MCF 10A (cell line): ENCODE results near the gene PAIP1. TPM values are rescaled to one million over a fixed set of nuclear protein-coding genes. Genes with fewer than 3 reads are reported as not detected.

Experiments used
- BruUV-seq: library from RNA; stranded (reverse); fragments of 400-500 nt; replicated peaks from 2 replicates; lab custom pipeline; 2021; lab: Mats Ljungman, UMichigan
- CTCF ChIA-PET: fragments of 300-600 bp; sonication (Branson Sonifier 250); formaldehyde crosslinking; extraction: SDS; loops from one replicate; lab custom pipeline; 2021; ENCODE audit warnings: antibody characterized with exemption, inconsistent platforms; lab: Yijun Ruan, JAX
- POLR2A ChIA-PET: fragments of 300-600, 350-650 bp; sonication (Branson Sonifier 250); formaldehyde crosslinking; extraction: SDS; loops from one replicate; lab custom pipeline; 2020; ENCODE audit warnings: antibody characterized with exemption, inconsistent platforms; lab: Yijun Ruan, JAX
- DNase-seq: peaks from one replicate; pipeline ENCODE4 v3.0.0-alpha.2; 2018; ENCODE audit not compliant: unreplicated experiment
- H3K27ac Mint-ChIP-seq: one replicate; pipeline ENCODE4 v1.8.0; 2022; ENCODE audit warnings: mild to moderate bottlenecking, low read depth, mixed read lengths; ENCODE audit not compliant: unreplicated experiment
- H3K27me3 Mint-ChIP-seq: one replicate; pipeline ENCODE4 v1.8.0; 2022; ENCODE audit warnings: mixed read lengths; ENCODE audit not compliant: insufficient read depth, unreplicated experiment
- H3K36me3 Mint-ChIP-seq: one replicate; pipeline ENCODE4 v1.8.0; 2022; ENCODE audit warnings: mild to moderate bottlenecking, moderate library complexity, mixed read lengths; ENCODE audit not compliant: insufficient read depth, unreplicated experiment
- H3K4me1 Mint-ChIP-seq: one replicate; pipeline ENCODE4 v1.8.0; 2022; ENCODE audit warnings: mixed read lengths; ENCODE audit not compliant: insufficient read depth, unreplicated experiment
- H3K4me3 Mint-ChIP-seq: one replicate; pipeline ENCODE4 v1.8.0; 2022; ENCODE audit warnings: mild to moderate bottlenecking, moderate library complexity, mixed read lengths; ENCODE audit not compliant: unreplicated experiment
- H3K9me3 Mint-ChIP-seq: one replicate; pipeline ENCODE4 v1.8.0; 2022; ENCODE audit warnings: mixed read lengths; ENCODE audit not compliant: unreplicated experiment
- intact Hi-C: fragments of 100-400 bp; cut with micrococcal nuclease; formaldehyde crosslinking; loops from 2 replicates; pipeline ENCODE4 v1.14.1; 2022
- total RNA-seq: library from RNA; stranded (reverse); gene quantifications from 2 replicates; pipeline ENCODE4 v1.2.3, GENCODE V29; 2022
- TF ChIP-seq, protein P1 (sequence below): fragments of 200-600 bp; IDR thresholded peaks from one replicate; pipeline ENCODE4 v1.8.0; 2022; ENCODE audit warnings: antibody characterized with exemption, mild to moderate bottlenecking; ENCODE audit not compliant: unreplicated experiment

The PAIP1 gene
- total RNA-seq, 1 experiment from 2014 or later = 105 TPM

DNA sequence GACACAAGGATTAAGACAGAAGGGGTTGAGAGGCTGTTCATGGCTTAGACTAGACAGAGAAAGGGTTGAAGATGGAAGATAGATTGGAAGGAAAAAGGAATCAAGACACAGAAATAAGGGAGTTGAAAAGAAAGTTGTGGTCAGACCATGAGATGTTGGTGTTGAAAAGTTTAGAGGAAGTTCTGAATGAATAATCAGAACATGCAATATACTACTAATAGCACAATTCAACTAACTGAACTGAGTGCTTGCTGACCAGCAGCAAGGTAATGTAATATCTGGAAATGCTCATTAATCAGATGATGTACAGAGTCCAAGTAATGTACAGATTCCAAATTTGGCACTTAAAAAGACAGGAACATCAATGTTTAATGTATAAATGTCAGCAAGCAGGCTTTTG, 35.5 kb upstream of the PAIP1 start:
- ChIA-PET POLR2A (interaction anchor here (1.8 kb wide), 1 partner anchor 10 kb away, joined by 6 read pairs; the partner anchor contains the start of gene NNT), CTCF (no interaction called here)
- no peaks in the 10 kb centered on the region for H3K36me3 Mint-ChIP-seq
- no peak overlapping the region for H3K4me3 Mint-ChIP-seq
- no peak for DNase-seq
- H3K27me3 Mint-ChIP-seq = no peaks in the 10 kb centered on the region
- H3K9me3 Mint-ChIP-seq = no peaks in the 10 kb centered on the region
- H3K27ac Mint-ChIP-seq = no peak overlapping the region
- TF ChIP-seq, protein P1, sequence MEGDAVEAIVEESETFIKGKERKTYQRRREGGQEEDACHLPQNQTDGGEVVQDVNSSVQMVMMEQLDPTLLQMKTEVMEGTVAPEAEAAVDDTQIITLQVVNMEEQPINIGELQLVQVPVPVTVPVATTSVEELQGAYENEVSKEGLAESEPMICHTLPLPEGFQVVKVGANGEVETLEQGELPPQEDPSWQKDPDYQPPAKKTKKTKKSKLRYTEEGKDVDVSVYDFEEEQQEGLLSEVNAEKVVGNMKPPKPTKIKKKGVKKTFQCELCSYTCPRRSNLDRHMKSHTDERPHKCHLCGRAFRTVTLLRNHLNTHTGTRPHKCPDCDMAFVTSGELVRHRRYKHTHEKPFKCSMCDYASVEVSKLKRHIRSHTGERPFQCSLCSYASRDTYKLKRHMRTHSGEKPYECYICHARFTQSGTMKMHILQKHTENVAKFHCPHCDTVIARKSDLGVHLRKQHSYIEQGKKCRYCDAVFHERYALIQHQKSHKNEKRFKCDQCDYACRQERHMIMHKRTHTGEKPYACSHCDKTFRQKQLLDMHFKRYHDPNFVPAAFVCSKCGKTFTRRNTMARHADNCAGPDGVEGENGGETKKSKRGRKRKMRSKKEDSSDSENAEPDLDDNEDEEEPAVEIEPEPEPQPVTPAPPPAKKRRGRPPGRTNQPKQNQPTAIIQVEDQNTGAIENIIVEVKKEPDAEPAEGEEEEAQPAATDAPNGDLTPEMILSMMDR = no peak
- intact Hi-C loops = no loop called here
- H3K4me1 Mint-ChIP-seq = no peaks in the 10 kb centered on the region
- no TSS peak for BruUV-seq

DNA sequence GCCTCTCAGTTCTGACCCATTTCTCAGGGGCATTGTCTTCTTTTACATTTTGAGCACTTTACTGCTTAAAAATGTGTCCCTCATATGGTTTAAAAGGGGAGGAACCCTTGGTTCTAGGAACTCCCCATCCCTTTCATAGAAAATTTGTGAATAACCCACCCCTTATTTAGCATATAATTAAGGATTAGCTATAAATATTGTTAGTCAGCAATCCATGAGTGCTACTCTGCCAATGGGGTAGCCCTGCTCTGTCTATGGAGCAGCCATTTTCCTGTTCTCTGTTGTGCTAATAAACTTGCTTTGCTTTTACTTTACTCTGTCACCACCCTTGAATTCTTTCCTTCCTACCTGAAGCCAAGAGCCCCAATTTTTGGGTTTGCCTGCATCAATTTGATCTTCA, 33.8 kb upstream of the PAIP1 start:
- ChIA-PET POLR2A (interaction anchor here (1.0 to 2.1 kb wide), 3 partner anchors 11 to 16 kb away, joined by 5 to 6 read pairs (median 5); partner anchors contain the start of gene NNT), CTCF (interaction anchor here (0.7 kb wide), 1 partner anchor 179 kb away, joined by 3 read pairs; no protein-coding TSS in a partner anchor)
- Mint-ChIP-seq H3K27me3 (no peaks in the 10 kb centered on the region), H3K4me3 (no peak overlapping the region), H3K27ac (no peak overlapping the region), H3K36me3 (no peaks in the 10 kb centered on the region), H3K9me3 (no peaks in the 10 kb centered on the region), H3K4me1 (no peaks in the 10 kb centered on the region)
- no TSS peak for BruUV-seq
- DNase-seq = no peak
- TF ChIP-seq, protein P1 = no peak
- intact Hi-C loops = no loop called here

- TF ChIP-seq, protein P1 = no peak
- POLR2A ChIA-PET = interaction anchor here (0.7 to 2.1 kb wide), 2 partner anchors 9 to 756 kb away, joined by 3 to 5 read pairs; no protein-coding TSS in a partner anchor
- peaks cover 6% of the 10 kb centered on the region for H3K36me3 Mint-ChIP-seq
- no peaks in the 10 kb centered on the region for H3K9me3 Mint-ChIP-seq
- BruUV-seq = no TSS peak
- no peaks in the 10 kb centered on the region for H3K27me3 Mint-ChIP-seq
- CTCF ChIA-PET = interaction anchor here (0.7 to 0.9 kb wide), 2 partner anchors 13 to 20 kb away, joined by 4 to 5 read pairs; no protein-coding TSS in a partner anchor
- intact Hi-C loops = no loop called here
- DNase-seq = no peak
- no peak overlapping the region for H3K27ac Mint-ChIP-seq
- H3K4me3 Mint-ChIP-seq = no peak overlapping the region
- no peaks in the 10 kb centered on the region for H3K4me1 Mint-ChIP-seq
Measured at GRCh38 chr5:43589310-43589709, 32.4 kb upstream of the PAIP1 start.

GRCh38 chr5:43588842-43589241, 32.0 kb upstream of the PAIP1 start:
- ChIA-PET CTCF (interaction anchor here (0.6 to 0.9 kb wide), 2 partner anchors 13 to 72 kb away, joined by 3 to 4 read pairs; no protein-coding TSS in a partner anchor), POLR2A (interaction anchor here (0.7 kb wide), 1 partner anchor 756 kb away, joined by 3 read pairs; no protein-coding TSS in a partner anchor)
- TF ChIP-seq, protein P1 = no peak
- BruUV-seq = no TSS peak
- Mint-ChIP-seq H3K9me3 (no peaks in the 10 kb centered on the region), H3K27ac (no peak overlapping the region), H3K4me3 (no peak overlapping the region), H3K4me1 (no peaks in the 10 kb centered on the region), H3K36me3 (peaks cover 6% of the 10 kb centered on the region), H3K27me3 (no peaks in the 10 kb centered on the region)
- intact Hi-C loops = no loop called here
- DNase-seq = no peak
